GM21737 (cell line): Measurements from ENCODE around the gene CDC42SE2.
"Not testable (repeated sequence)": the region's sequence is repeated elsewhere in the genome, so short reads cannot be mapped to it uniquely, and the experiment has no call there.

Experiments used
- ATAC-seq: cut with Tn5 transposase; IDR thresholded peaks from one replicate; pipeline ENCODE4 v1.9.1; 2021; ENCODE audit warnings: mild to moderate bottlenecking, moderate library complexity; ENCODE audit not compliant: unreplicated experiment

Gene CDC42SE2

DNA sequence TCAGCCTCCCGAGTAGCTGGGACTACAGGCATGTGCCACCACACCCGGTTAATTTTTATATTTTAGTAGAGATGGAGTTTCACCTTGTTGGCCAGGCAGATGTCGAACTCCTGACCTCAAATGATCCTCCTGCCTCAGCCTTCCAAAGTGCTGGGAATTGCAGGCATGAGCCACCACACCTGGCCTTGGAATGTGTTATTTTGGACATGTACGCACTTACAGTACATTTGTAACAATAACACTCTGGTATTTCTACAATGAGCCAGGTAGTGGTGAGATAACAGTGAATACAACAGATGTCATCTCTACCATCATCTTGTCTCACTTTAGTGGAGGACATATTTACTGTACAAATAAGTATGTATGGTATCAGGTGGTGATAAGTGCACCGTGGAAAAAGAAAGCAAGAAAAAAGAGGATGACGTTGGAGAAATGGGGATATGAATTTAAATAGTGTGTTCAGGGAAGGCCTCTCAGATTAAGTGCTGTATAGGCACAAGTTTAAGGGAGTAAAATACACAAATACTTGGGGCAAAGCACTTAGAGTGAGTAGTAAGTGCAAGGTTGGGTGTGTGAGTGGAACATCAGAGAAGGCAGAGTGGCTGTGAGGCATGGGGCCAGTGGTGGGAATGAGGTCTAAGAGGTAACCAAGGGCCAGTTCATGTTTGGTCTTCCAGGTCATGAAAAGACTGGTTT is 100.1 kb downstream of the CDC42SE2 start:
- ATAC-seq: no peak

DNA sequence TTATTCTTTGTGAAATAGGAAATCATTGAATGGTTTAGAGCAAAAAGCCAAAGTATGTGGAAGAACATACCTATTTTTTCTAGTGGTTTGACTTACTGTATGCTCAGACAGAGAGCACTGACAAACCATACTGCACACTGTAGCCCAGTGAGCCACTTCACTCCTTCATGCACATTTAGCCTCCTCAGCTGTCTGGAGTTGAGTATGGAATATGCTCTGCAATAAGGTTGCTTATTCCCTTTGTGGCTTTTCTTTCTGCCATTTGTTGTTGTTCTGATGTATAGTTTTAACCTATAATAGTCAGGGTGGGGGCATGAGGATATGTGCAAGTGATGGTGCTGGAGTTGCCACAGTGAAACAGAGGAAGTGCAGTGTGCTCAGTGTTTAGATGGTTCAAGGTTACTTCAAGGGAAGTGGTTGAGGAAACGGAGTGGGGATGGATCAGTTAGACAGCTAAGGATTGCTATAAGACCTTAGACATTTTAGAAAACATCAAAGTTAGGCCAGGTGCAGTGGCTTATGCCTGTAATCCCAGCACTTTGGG is 100.7 kb downstream of the CDC42SE2 start:
- no peak for ATAC-seq

DNA sequence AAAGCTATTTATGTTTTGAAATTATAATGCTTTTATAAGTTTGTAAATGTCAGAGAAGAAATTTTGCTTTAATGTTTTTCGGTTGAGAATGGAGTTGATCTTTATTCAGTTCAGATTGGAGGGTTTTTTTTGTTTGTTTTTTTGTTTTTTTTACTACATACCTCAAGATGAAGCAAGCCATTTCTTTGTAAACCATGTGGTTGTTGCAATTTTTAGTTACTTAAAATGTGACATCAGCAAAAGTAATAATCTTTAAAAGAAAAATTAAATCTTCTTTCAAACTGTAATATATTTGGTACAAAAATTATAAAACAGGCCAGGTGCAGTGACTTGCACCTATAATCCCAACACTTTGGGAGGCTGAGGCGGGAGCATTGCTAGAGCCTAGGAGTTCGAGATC is 102.6 kb downstream of the CDC42SE2 start:
- ATAC-seq: no peak

DNA sequence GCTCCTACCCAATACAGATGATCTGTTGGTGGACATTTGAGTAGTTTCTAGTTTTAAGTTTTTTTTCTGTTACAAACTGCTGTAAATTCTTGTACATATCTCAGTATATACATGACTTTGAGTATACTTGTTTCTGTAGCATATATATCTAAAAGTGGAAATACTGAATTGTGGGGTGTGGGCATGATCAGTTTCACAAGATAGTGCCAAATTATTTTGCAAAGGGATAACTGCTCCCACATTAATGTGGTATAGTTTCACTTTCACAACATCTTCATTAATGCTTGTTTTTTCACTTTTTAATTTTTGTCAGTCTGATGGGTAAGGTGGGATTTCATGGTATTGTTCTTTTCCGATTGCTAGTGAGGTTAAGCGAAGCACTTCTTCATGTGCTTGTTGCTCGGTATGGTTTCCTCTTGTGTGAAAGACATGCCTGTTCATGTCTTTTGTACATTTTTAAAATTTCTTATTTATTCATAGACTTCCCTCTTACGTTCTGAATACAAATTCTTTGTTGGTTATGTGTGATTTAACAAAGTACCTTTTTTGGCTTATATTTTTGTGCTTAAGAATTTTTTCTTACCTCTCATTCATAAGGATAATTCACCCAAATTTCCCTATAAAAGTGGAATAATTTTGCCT is 103.5 kb downstream of the CDC42SE2 start:
- no peak for ATAC-seq

DNA sequence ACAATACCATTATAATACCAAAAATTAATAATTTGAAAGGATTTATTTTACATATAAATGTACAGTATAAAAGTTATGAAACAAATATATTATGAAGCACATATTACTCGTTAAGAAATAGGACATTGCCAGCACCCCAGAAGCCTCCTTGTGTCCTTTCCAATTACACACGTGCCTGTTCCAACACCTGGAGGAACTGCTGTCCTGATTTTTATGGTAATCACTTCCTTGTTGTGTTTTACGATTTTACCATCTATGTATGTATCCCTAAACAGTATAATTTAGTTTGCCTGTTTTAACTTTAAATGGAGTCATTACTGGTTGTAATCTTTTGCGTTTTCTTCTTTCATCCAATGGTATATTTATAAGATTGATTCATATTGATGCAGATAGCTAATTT is 105.0 kb downstream of the CDC42SE2 start:
- ATAC-seq: no peak

DNA sequence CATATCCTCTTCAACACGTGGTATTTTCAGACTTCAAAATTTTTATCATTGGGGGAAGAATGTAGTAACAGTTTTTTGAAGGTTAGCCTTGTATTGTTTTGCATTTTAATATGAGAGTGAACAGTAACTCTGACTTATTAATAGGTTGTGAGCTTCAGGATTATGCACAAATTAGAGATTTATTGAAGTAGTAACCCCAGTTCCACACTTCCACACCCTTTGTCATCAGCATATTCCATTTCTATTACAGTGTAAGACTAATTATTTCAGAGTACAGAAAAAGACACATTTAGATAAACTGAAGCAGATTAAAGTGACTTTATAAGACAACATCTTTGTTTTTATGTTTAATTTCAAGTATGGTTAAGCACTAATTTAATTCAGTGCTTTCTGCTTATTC is 105.7 kb downstream of the CDC42SE2 start:
- no peak for ATAC-seq

DNA sequence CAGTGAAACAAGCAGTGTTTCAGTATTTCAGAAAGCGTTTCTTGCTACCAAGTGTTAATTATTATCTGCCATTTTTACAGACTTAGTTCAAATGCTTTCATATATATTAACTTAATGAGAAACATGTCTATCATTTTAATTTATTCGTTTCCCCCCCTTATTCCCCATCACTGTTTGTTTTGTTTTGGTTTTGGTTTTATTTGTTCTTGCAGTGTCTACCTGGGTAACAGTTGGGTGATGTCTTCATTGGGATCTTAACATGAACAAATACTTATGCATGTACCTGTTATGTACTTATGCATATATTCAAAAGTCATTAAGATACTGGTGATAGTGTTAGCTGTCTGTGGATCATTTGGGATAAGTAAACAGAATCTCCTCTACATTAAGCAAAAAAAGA is 108.0 kb downstream of the CDC42SE2 start:
- ATAC-seq: no peak

DNA sequence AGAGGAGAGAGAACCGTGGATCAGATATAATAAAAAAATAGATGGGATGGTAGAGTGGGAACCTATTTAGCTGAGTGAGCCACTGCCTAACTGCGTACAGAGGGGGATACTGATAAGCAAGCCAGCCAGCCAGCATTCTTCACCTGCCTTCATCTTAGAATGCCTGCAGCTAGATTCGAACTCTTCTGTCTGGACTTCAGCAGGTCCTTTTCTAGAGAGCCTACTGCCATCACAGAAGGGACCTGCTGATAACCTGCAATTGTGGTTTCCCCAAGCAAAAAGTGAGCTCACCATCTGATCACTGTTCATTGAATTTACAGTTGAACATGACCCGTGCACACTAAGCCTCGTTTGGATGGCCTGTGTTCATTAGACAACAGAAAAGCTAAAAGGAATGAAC is 109.4 kb downstream of the CDC42SE2 start:
- ATAC-seq: no peak

DNA sequence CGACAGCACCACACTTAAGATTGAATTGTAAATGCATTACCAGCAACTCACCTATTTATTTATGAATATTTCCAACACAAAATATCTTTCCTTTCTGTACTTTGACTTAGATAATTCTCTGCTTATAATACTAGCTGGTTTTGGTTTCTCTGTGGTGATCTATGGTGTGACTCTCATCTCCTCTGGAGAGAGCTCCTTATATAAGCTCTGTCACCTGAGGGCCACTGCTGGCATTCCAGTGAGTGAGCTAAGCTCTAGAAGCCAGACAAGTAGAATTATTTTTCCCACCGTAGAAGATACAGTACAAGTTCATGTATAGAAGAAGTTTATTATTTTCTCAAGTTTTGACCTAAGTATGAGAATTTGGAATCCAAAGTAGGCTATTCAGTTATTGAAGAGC is 111.5 kb downstream of the CDC42SE2 start:
- no peak for ATAC-seq

DNA sequence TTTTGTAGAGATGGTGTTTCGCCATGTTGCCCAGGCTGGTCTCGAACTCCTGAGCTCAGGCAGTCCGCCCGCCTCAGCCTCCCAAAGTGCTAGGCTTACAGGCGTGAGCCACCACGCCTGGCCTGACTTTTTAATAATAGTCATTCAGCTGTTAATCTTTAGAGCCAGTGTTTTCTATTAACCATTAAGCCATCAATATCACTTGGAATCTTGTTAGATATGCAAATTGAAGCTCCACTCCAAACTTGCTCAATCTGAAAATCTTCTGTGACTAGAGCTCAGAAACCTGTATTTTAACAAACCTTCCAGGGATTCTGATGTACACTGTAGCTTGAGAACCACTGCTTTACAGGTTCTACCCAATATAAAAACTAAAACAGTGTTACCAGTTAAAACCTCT is 113.5 kb downstream of the CDC42SE2 start:
- ATAC-seq: no peak

DNA sequence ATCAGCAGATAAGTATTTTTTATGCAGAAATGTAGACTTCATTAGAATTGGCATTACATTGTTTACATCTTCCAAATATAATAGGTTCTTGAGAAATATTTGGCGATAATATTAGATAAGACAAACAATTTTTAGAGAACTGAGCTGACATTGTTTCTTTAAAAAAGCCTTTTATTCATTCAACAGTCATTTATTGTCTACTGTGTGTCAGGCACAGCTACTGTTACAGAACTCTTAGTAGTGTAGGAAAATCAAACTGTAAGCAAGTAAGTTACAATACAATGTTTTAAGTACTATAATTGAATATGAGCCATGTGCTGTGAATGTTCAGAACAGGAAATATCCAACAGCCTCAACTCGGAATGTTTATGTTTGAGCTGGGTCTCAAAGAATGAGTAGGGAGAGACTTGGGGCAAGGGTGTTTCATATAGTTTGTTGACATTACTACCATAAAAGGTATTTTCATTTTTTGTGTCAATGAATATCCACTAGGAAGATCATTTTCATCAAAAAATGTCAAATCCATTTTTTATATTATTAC is 114.0 kb downstream of the CDC42SE2 start:
- ATAC-seq: no peak

DNA sequence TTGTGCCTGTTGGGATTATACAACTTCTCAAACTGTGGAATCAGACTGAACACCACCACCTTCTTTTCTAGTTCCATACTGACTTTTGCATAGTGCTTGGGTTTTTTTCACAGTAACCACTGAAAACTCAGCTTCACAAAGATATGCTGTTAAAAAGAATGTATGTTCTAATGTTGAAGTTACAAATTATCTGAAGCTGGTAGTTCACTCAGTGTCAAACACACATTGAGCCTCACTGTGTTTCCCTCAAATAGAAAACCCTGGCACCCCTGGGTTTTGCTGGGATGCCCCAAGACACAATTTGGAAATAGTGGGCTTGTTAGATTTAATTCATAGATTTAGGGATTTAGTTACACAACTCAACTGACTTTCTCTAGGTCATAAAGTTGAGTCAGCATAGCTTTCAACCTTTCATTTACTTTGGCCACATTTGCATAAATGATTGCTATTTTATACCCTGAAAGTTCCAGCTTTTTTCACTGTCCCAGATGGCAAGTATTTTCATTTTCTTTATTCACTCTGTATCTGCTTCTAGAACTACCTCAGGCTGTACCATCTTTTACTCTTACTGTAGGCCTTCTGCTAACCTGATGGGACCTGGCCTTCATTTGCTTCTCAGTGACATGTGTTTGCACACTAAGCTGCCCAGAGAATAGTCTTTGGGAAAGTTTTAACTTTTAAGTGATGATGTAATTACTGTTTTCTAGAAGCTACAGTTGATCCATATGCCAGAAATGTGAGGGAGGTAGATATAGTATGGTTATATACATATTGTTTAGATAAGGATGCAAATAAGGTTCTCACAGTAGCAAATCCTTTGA is 115.1 kb downstream of the CDC42SE2 start:
- peak; percentile 25 for ATAC-seq

DNA sequence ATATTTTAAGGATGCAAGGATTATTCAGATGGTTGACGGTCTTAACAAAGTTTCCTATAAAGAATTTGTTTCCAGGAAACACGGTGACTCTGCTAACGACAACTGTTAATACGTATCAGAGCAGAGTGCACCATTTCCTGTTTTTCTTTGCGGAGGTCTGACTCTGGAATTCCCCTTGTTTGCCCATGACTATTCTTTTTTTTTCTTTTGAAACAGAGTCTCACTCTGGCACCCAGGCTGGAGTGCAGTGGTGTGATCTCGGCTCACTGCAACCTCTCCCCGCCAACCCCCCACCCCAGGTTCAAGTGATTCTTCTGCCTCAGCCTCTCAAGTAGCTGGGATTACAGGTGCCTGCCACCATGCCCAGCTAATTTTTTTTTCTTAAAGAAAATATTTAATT is 115.9 kb downstream of the CDC42SE2 start:
- ATAC-seq: peak; percentile 34

DNA sequence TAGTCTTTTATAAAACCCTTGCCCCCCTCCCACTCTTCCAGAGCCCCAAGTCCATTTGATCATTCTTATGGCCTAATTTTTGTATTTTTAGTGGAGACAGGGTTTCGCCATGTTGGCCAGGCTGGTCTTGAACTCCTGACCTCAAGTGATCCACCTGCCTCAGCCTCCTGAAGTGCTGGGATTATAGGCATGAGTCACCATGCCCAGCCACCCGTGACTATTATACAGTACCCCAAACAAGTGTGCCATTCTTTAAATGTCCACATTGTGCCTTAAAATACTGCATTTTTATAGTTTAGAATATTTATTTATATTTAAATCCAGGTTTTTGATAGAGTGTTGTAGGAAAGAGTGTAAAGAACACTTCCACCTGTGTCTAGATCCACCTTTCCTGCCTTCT is 116.4 kb downstream of the CDC42SE2 start:
- ATAC-seq: not testable (repeated sequence)

DNA sequence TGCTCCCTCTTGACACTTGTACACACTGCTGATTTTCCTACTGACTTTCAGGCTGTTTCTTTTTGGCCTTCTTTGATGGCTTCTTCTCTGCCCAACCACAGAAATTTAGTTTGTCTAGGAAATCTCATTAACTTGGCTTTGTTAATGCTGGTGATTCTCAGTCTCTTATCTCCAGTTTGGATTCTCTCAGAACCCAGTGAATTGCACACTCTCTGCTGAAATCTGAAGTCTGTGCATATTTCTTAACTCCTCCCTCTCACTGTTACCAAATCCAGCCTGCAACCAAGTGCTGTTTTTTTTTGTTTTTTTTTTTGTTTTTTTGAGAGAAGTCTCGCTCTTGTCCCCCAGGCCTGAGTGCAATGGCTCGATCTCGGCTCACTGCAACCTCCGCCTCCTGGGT is 117.2 kb downstream of the CDC42SE2 start:
- no peak for ATAC-seq

DNA sequence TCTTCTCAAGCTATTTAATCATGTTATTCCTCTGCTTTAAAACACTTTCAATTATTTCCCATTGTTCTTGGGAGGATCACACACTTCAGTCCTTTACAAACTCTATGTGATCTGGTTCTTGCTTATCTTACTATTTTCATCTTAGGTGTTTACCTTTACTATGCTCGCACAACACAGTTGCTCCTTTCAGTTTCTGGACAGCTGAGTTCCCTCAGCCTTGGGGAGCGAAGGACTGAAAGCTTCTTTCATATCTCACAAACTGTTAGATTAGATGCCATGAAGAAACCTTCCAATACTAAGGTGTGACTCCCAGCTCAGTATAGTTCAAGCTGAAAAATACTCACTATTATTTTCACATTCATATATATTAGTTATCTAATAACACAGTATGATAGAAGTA is 117.9 kb downstream of the CDC42SE2 start:
- ATAC-seq: peak; percentile 53

DNA sequence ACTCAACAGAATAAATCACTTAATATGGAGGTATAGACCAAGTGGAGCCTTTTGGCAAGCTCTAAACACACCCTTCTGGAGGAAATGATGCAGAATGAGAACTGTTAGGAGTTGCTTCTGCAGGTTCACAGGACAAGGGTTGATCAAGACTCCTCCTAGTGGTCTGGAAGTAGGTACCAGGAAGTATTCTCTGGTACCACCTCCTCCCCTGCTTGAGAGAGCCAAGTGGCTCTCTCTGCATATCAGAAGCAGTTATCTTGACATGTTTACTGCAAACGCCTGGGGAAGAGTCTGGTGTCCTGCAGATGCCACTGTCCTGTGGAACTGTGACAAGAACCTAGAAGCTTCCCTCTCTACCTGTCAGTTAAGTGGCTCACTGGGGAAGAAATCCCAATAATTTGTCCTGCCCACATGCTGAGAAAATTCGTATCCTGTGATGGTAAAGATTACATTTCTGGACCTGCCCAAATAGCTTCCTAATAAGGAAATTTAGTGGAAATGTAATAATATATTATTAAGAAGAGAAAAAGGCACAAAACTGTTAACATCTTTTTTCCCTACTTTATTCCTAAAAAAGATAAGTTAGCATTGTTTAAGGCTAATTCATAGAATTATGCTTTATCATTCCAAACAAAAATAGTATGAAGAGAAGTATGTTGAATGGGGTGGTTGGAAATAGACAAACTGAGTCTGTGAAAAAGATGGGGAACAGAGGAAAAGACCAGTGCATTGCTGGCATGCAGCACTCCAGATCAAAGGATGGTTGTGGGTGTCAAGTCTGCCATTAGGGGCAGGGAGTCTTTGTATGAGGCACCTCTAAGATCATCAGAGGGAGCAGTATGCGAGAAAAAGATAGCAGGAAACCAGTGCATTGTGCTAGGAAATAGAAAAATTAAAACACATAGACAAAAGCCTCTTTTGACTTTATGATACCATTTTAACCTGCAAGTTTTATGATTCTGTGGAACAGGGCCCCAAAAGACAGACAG is 118.8 kb downstream of the CDC42SE2 start:
- ATAC-seq: peak; percentile 57

DNA sequence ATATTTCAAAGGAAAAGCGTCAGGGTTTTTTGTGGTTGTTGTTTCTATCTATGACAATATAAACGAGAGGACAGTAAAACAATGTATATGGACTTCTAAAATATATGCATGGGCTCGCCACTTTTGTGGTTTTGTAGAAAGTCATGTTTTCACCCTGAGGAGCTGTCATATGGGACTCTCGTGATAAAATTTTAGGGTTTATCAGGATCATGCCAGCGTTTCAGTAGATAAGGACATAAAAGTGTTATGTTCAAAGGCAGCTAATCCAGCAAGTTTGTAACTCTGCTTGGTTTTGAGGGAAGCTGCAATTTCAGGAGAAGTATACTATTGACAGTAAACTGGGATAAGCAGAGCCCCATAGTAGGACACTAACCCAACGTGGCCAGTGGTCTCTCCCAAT is 120.3 kb downstream of the CDC42SE2 start:
- ATAC-seq: no peak

DNA sequence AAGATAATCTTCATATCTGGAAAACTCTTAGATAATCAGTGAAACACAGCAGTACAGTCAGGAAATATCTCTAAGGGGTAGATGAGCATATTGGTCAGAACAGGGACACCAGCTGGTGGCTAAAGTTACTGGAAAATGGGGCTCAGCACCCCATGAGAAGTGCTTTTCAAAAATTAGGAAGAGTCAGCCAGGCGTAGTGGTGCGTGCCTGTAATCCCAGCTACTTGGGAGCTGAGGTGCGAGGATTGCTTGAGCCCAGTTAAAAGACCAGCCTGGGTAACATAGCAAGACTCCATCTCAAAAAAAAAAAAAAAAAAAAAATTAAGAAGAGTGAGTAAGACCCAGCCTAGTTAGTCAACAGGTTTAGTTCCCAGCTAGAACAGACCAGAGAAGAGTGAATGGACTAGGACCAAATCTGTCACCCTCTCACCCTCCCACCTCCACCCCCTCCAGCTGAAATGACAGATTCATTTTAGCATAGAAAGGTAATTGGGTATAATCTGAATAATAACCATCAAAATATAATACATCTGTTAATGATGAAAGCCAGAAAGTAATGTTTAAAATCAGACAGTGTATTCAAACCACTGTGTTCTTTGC is 120.9 kb downstream of the CDC42SE2 start:
- no peak for ATAC-seq

DNA sequence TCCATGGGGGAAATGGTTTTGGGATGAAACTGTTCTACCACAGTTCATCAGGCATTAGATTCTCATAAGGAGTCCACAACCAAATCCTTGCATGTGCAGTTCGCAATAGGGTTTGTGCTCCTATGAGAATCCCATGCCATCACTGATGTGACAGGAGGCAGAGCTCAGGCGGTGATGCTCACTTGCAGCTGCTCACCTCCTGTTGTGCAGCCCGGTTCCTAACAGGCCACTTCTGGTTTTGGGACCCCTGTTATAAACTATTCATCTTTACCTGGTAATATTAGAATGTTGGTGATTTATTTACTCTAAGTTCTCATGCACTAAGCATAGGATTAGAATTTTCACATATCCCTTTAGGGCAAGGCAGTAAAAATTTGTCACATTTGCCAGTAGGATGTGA is 122.3 kb downstream of the CDC42SE2 start:
- ATAC-seq: no peak
